Effector CD8-positive, alpha-beta T cell (primary cell): Measurements from ENCODE around the gene SZT2.

ENCODE experiments used
- DNase-seq: peaks from one replicate; lab custom pipeline; 2025; lab: John Stamatoyannopoulos, UW

SZT2 gene

GRCh38 chr1:43423672-43424550, 34.2 kb downstream of the SZT2 start:
- no peak for DNase-seq

GRCh38 chr1:43425045-43425444, 35.3 kb downstream of the SZT2 start:
- DNase-seq, result no peak

- no peak for DNase-seq
Observed at GRCh38 chr1:43426221-43426620, 36.5 kb downstream of the SZT2 start.

- no peak for DNase-seq
Observed at GRCh38 chr1:43427524-43427923, 37.8 kb downstream of the SZT2 start.

GRCh38 chr1:43427941-43428340, 38.2 kb downstream of the SZT2 start:
- DNase-seq, result no peak

- no peak for DNase-seq
Observed at GRCh38 chr1:43430831-43431230, 41.1 kb downstream of the SZT2 start.

- no peak for DNase-seq
Observed at GRCh38 chr1:43431676-43432075, 42.0 kb downstream of the SZT2 start.

GRCh38 chr1:43432171-43432860, 42.6 kb downstream of the SZT2 start:
- DNase-seq, result no peak

- no peak for DNase-seq
Observed at GRCh38 chr1:43432907-43433306, 43.2 kb downstream of the SZT2 start.

- DNase-seq, result no peak
Observed at GRCh38 chr1:43434256-43434655, 44.6 kb downstream of the SZT2 start.

GRCh38 chr1:43435146-43436145, 45.7 kb downstream of the SZT2 start:
- DNase-seq, result no peak

GRCh38 chr1:43436371-43436770, 46.7 kb downstream of the SZT2 start:
- no peak for DNase-seq

- DNase-seq, result no peak
Observed at GRCh38 chr1:43437031-43437973, 47.6 kb downstream of the SZT2 start.

- DNase-seq, result no peak
Observed at GRCh38 chr1:43438006-43438405, 48.3 kb downstream of the SZT2 start.

- DNase-seq, result no peak
Observed at GRCh38 chr1:43438576-43438952, 48.9 kb downstream of the SZT2 start.

- no peak for DNase-seq
Observed at GRCh38 chr1:43438953-43439581, 49.4 kb downstream of the SZT2 start.

GRCh38 chr1:43439781-43440180, 50.1 kb downstream of the SZT2 start:
- no peak for DNase-seq

- no peak for DNase-seq
Observed at GRCh38 chr1:43440358-43440757, 50.7 kb downstream of the SZT2 start.

GRCh38 chr1:43441166-43441893, 51.6 kb downstream of the SZT2 start:
- DNase-seq, result no peak
